VCaP (cell line): ENCODE data around the gene DRD3.

Source experiments
- H3K27ac ChIP-seq: fragments of 450-650 bp; 2 replicates; pipeline ENCODE4 v1.5.1; 2017
- TF ChIP-seq, protein P1 (sequence below): fragments of 450-650 bp; conservative IDR thresholded peaks from 2 replicates; pipeline ENCODE4 v1.5.1; 2017; ENCODE audit warnings: mild to moderate bottlenecking, moderate library complexity

DRD3 gene

DNA sequence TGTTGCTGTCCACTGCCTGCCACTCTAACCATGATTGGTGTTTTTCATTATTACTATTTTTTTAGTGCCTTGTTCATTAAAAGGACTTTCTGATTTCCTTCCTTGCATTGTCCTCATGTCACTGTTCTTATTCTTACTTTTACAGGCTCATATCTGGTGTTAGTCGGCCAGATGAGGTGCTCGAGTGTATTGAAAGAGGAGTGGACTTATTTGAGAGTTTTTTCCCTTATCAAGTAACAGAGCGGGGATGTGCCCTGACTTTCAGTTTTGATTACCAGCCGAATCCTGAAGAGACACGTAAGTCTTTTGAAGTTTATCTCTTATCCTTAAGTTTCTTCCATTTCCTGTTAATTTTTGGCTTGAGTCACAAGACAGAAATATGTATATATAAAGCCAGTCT lies 99.1 kb downstream of the DRD3 start:
- no peak overlapping the region for H3K27ac ChIP-seq
- TF ChIP-seq, protein P1, sequence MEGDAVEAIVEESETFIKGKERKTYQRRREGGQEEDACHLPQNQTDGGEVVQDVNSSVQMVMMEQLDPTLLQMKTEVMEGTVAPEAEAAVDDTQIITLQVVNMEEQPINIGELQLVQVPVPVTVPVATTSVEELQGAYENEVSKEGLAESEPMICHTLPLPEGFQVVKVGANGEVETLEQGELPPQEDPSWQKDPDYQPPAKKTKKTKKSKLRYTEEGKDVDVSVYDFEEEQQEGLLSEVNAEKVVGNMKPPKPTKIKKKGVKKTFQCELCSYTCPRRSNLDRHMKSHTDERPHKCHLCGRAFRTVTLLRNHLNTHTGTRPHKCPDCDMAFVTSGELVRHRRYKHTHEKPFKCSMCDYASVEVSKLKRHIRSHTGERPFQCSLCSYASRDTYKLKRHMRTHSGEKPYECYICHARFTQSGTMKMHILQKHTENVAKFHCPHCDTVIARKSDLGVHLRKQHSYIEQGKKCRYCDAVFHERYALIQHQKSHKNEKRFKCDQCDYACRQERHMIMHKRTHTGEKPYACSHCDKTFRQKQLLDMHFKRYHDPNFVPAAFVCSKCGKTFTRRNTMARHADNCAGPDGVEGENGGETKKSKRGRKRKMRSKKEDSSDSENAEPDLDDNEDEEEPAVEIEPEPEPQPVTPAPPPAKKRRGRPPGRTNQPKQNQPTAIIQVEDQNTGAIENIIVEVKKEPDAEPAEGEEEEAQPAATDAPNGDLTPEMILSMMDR = no peak

DNA sequence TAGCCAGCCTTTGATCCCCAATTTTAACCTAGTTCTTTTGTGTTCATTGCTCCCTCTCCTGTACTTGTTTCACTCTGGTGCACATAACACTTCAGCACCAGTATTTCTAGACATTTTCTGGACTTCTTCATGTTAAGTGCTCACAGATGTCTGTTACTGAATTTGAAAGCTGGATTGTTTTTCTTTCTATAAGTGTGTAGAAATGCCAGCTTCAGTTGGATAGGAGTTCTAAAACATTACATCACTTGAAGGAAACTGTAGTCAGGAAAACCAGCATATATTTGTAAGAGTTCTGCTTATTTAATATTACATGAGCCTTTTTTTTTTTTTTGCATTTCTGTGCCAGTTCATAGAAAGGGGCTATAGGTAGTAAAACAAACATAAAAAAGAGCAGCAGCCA lies 100.7 kb downstream of the DRD3 start:
- TF ChIP-seq, protein P1 = no peak
- H3K27ac ChIP-seq = no peak overlapping the region
